ENCODE results near the gene IRX5.

GRCh38 chr16:54977211-54977610 lies 46.5 kb downstream of the IRX5 start:
- TF ChIP-seq, protein P1, sequence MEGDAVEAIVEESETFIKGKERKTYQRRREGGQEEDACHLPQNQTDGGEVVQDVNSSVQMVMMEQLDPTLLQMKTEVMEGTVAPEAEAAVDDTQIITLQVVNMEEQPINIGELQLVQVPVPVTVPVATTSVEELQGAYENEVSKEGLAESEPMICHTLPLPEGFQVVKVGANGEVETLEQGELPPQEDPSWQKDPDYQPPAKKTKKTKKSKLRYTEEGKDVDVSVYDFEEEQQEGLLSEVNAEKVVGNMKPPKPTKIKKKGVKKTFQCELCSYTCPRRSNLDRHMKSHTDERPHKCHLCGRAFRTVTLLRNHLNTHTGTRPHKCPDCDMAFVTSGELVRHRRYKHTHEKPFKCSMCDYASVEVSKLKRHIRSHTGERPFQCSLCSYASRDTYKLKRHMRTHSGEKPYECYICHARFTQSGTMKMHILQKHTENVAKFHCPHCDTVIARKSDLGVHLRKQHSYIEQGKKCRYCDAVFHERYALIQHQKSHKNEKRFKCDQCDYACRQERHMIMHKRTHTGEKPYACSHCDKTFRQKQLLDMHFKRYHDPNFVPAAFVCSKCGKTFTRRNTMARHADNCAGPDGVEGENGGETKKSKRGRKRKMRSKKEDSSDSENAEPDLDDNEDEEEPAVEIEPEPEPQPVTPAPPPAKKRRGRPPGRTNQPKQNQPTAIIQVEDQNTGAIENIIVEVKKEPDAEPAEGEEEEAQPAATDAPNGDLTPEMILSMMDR (IDR thresholded peaks at IDR 0.05 in 8 of 11, conservative IDR thresholded peaks at IDR 0.05 in 3 of 11) = no peak
- no peak for TF ChIP-seq POLR2A (IDR thresholded peaks at IDR 0.05)

Measured in spleen (tissue), 7 donors.